H9 (cell line): ENCODE measurements around the gene ALDH9A1. TPM values are rescaled to one million over a fixed set of nuclear protein-coding genes. Genes with fewer than 3 reads are reported as not detected.

Experiments used
- DNase-seq: peaks from one replicate; pipeline ENCODE4 v3.0.0-alpha.2; 2017
- H2AFZ ChIP-seq: one replicate; pipeline ENCODE4 v1.6.1; 2013; ENCODE audit warnings: mild to moderate bottlenecking, low read length, control low read depth, moderate library complexity
- H2AK5ac ChIP-seq: 2 replicates; pipeline ENCODE4 v1.6.1; 2013; ENCODE audit warnings: low read length, control low read depth, mixed read lengths; ENCODE audit not compliant: insufficient read length
- H2BK120ac ChIP-seq: one replicate; pipeline ENCODE4 v1.6.1; 2013; ENCODE audit warnings: low read depth, mild to moderate bottlenecking, low read length, control low read depth, inconsistent platforms; ENCODE audit not compliant: poor library complexity, severe bottlenecking
- H2BK12ac ChIP-seq: 2 replicates; pipeline ENCODE4 v1.6.1; 2013; ENCODE audit warnings: low read length, control low read depth, mixed read lengths, low read depth; ENCODE audit not compliant: insufficient read length
- H2BK15ac ChIP-seq: 2 replicates; pipeline ENCODE4 v1.6.1; 2013; ENCODE audit warnings: low read depth, low read length, control low read depth
- H2BK20ac ChIP-seq: one replicate; pipeline ENCODE4 v1.6.1; 2013; ENCODE audit warnings: low read depth, mild to moderate bottlenecking, low read length, control low read depth, inconsistent platforms; ENCODE audit not compliant: poor library complexity, severe bottlenecking
- H2BK5ac ChIP-seq: 2 replicates; pipeline ENCODE4 v1.6.1; 2013; ENCODE audit warnings: low read length, control low read depth, mixed read lengths; ENCODE audit not compliant: insufficient read length
- H3K14ac ChIP-seq: 2 replicates; pipeline ENCODE4 v1.6.1; 2013; ENCODE audit warnings: low read length, control low read depth; ENCODE audit not compliant: insufficient read depth
- H3K18ac ChIP-seq: 2 replicates; pipeline ENCODE4 v1.6.1; 2013; ENCODE audit warnings: low read depth, mild to moderate bottlenecking, mixed read lengths, low read length, control low read depth; ENCODE audit not compliant: insufficient read length
- H3K23ac ChIP-seq: 2 replicates; pipeline ENCODE4 v1.6.1; 2013; ENCODE audit warnings: low read length, control low read depth, mixed read lengths, low read depth; ENCODE audit not compliant: insufficient read length
- H3K23me2 ChIP-seq: 2 replicates; pipeline ENCODE4 v1.6.1; 2013; ENCODE audit warnings: low read depth, mild to moderate bottlenecking, mixed read lengths, low read length, control low read depth; ENCODE audit not compliant: insufficient read length, poor library complexity, severe bottlenecking
- H3K27ac ChIP-seq: 2 replicates; pipeline ENCODE4 v1.5.1; 2013; ENCODE audit warnings: low read length, control low read depth, mixed read lengths, low read depth; ENCODE audit not compliant: insufficient read length
- H3K27me3 ChIP-seq: 2 replicates; pipeline ENCODE4 v1.6.1; 2013; ENCODE audit warnings: low read length, control low read depth, inconsistent platforms; ENCODE audit not compliant: insufficient read depth
- H3K4ac ChIP-seq: 2 replicates; pipeline ENCODE4 v1.6.1; 2013; ENCODE audit warnings: low read depth, mild to moderate bottlenecking, control low read depth, inconsistent platforms, low read length, moderate library complexity
- H3K4me1 ChIP-seq: 2 replicates; pipeline ENCODE4 v1.6.1; 2013; ENCODE audit warnings: low read length, control low read depth, inconsistent platforms; ENCODE audit not compliant: insufficient read depth
- H3K4me2 ChIP-seq: 2 replicates; pipeline ENCODE4 v1.6.1; 2013; ENCODE audit warnings: low read length, control low read depth, mixed read lengths; ENCODE audit not compliant: insufficient read length, insufficient read depth
- H3K56ac ChIP-seq: 2 replicates; pipeline ENCODE4 v1.6.1; 2013; ENCODE audit warnings: low read depth, mild to moderate bottlenecking, mixed read lengths, low read length, control low read depth; ENCODE audit not compliant: insufficient read length
- H3K79me1 ChIP-seq: 2 replicates; pipeline ENCODE4 v1.6.1; 2013; ENCODE audit warnings: low read depth, mild to moderate bottlenecking, moderate library complexity, low read length, control low read depth, inconsistent platforms; ENCODE audit not compliant: insufficient read depth, poor library complexity, severe bottlenecking
- H3K79me2 ChIP-seq: 2 replicates; pipeline ENCODE4 v1.6.1; 2013; ENCODE audit warnings: low read length, control low read depth, inconsistent platforms; ENCODE audit not compliant: insufficient read depth
- H3K9ac ChIP-seq: 2 replicates; pipeline ENCODE4 v1.6.1; 2013; ENCODE audit warnings: low read length, control low read depth, mixed read lengths; ENCODE audit not compliant: insufficient read length; ENCODE audit errors: extremely low read depth
- H3K9me3 ChIP-seq: one replicate; pipeline ENCODE4 v1.6.1; 2013; ENCODE audit warnings: low read depth, low read length, inconsistent platforms; ENCODE audit not compliant: control insufficient read depth
- H3T11ph ChIP-seq: one replicate; pipeline ENCODE4 v1.6.1; 2013; ENCODE audit warnings: mild to moderate bottlenecking, low read length, control low read depth, inconsistent platforms
- H4K20me1 ChIP-seq: one replicate; pipeline ENCODE4 v1.6.1; 2013; ENCODE audit not compliant: control insufficient read depth, insufficient read length, insufficient read depth
- H4K5ac ChIP-seq: 2 replicates; pipeline ENCODE4 v1.6.1; 2013; ENCODE audit warnings: low read depth, mild to moderate bottlenecking, mixed read lengths, low read length, control low read depth; ENCODE audit not compliant: insufficient read length
- H4K8ac ChIP-seq: replicated peaks from 2 replicates; pipeline ENCODE4 v1.6.1; 2013; ENCODE audit warnings: low read length, control low read depth, mixed read lengths, low read depth; ENCODE audit not compliant: insufficient read length
- H4K91ac ChIP-seq: 2 replicates; pipeline ENCODE4 v1.6.1; 2013; ENCODE audit warnings: low read depth, mild to moderate bottlenecking, moderate library complexity, mixed read lengths, low read length, control low read depth; ENCODE audit not compliant: insufficient read length
- H3K27ac Mint-ChIP-seq, 3 experiments: 2 replicates in 2 of 3; 3 replicates in 1 of 3; pipeline ENCODE4 v1.8.0; 2020 to 2021; ENCODE audit warnings: mixed read lengths in 3 of 3, mild to moderate bottlenecking in 1 of 3, moderate library complexity in 1 of 3
- H3K27me3 Mint-ChIP-seq: 2 replicates; pipeline ENCODE4 v1.8.0; 2021; ENCODE audit warnings: low read depth, mild to moderate bottlenecking, moderate library complexity, mixed read lengths
- H3K36me3 Mint-ChIP-seq, 3 experiments: 2 replicates in 2 of 3; 3 replicates in 1 of 3; pipeline ENCODE4 v1.8.0; 2020 to 2021; ENCODE audit warnings: low read depth in 3 of 3, mixed read lengths in 3 of 3; ENCODE audit not compliant: insufficient read depth in 1 of 3
- H3K4me1 Mint-ChIP-seq, 2 experiments: 2 replicates each; pipeline ENCODE4 v1.8.0; 2020; ENCODE audit warnings: mixed read lengths in 2 of 2
- H3K4me3 Mint-ChIP-seq, 2 experiments: 2 replicates in 1 of 2; 3 replicates in 1 of 2; pipeline ENCODE4 v1.8.0; 2020 to 2021; ENCODE audit warnings: mild to moderate bottlenecking in 2 of 2, mixed read lengths in 2 of 2, moderate library complexity in 1 of 2
- H3K9me3 Mint-ChIP-seq, 2 experiments: 2 replicates in 1 of 2; 3 replicates in 1 of 2; pipeline ENCODE4 v1.8.0; 2020; ENCODE audit warnings: mild to moderate bottlenecking in 2 of 2, mixed read lengths in 2 of 2, moderate library complexity in 1 of 2
- CTCF ChIP-seq: fragments of 200-600 bp; sonication (generic); conservative IDR thresholded peaks from 3 replicates; pipeline ENCODE4 v1.8.0; 2021; ENCODE audit warnings: antibody characterized with exemption, mild to moderate bottlenecking
- WGBS: extraction: QIAGEN DNeasy Blood & Tissue Kit; methylation state at CpG from one replicate; pipeline ENCODE4 v1.1.7; 2013; ENCODE audit warnings: missing lambda C conversion rate, low lambda C conversion rate, mixed read lengths; ENCODE audit not compliant: insufficient read length; ENCODE audit errors: extremely low coverage; 5-methylcytosine and 5-hydroxymethylcytosine counted together
- total RNA-seq: library from RNA; stranded (reverse); gene quantifications from 2 replicates; pipeline ENCODE4 v1.2.1, GENCODE V29; 2021

The ALDH9A1 gene
- total RNA-seq, 1 experiment from 2014 or later = 55.0 TPM

GRCh38 chr1:165738794-165739193, 40.4 kb upstream of the ALDH9A1 start:
- H2BK20ac ChIP-seq = no peak overlapping the region
- no peak overlapping the region for H2AFZ ChIP-seq
- WGBS = no CpG with 5 or more reads among the region's 1 CpG

More at GRCh38 chr1:165738794-165739193, 40.4 kb upstream of the ALDH9A1 start:
- Histone ChIP-seq H3K9ac (no peak overlapping the region), H2BK12ac (no peak overlapping the region), H3K4me1 (0 out of 2 replicates have a peak, but pooled peaks cover 2% of the 10 kb centered on the region), H3K27ac (no peak overlapping the region), H3T11ph (no peak overlapping the region), H3K9me3 (no peaks in the 10 kb centered on the region), H4K20me1 (no peaks in the 10 kb centered on the region), H3K18ac (no peak overlapping the region), H3K4me2 (no peak overlapping the region), H2BK15ac (no peak overlapping the region), H4K8ac (no peak overlapping the region), H3K14ac (no peak overlapping the region), H3K79me2 (no peaks in the 10 kb centered on the region), H2BK5ac (no peak overlapping the region), H3K79me1 (no peaks in the 10 kb centered on the region), H3K23ac (no peak overlapping the region), H3K27me3 (no peaks in the 10 kb centered on the region), H3K23me2 (no peaks in the 10 kb centered on the region), H4K91ac (no peak overlapping the region), H3K56ac (no peak overlapping the region), H3K4ac (no peak overlapping the region), H4K5ac (no peak overlapping the region), H2AK5ac (no peak overlapping the region), H2BK120ac (no peak overlapping the region)
- no peak overlapping the region for H3K27ac Mint-ChIP-seq
- H3K4me3 Mint-ChIP-seq = no peak overlapping the region
- H3K36me3 Mint-ChIP-seq = peaks cover 11 to 38% (median 28%) of the 10 kb centered on the region in 3 experiments; a peak in 6 of 7 replicates
- no peaks in the 10 kb centered on the region for H3K9me3 Mint-ChIP-seq
- no peak for DNase-seq
- TF ChIP-seq CTCF = no peak
- no peaks in the 10 kb centered on the region for H3K27me3 Mint-ChIP-seq
- peaks cover 0 to 7% of the 10 kb centered on the region in 2 experiments; a peak in 2 of 4 replicates for H3K4me1 Mint-ChIP-seq
